ENCODE results near the gene CYB561A3.

The CYB561A3 gene

GRCh38 chr11:61309739-61310138 is 51.9 kb downstream of the CYB561A3 start:
- DNase-seq: no peak

GRCh38 chr11:61309141-61309540 is 52.5 kb downstream of the CYB561A3 start:
- no peak for DNase-seq

- no peak for DNase-seq
These were observed 54.3 kb downstream of the CYB561A3 start for GRCh38 chr11:61307354-61307753.

GRCh38 chr11:61306221-61306620 is 55.5 kb downstream of the CYB561A3 start:
- no peak for DNase-seq

- DNase-seq: no peak
These were observed 56.3 kb downstream of the CYB561A3 start for GRCh38 chr11:61305417-61305816.

GRCh38 chr11:61303725-61304124 is 58.0 kb downstream of the CYB561A3 start:
- no peak for DNase-seq

- no peak for DNase-seq
These were observed 59.1 kb downstream of the CYB561A3 start for GRCh38 chr11:61302550-61302949.
